ENCODE data around the gene SFI1. TPM values are rescaled to one million over a fixed set of nuclear protein-coding genes. Genes with fewer than 3 reads are reported as not detected.

SFI1 gene
- polyA plus RNA-seq, 1 donor (not counting 4 experiments of a cell fraction or from before 2014, with no cell fraction given): 10.7 TPM

DNA sequence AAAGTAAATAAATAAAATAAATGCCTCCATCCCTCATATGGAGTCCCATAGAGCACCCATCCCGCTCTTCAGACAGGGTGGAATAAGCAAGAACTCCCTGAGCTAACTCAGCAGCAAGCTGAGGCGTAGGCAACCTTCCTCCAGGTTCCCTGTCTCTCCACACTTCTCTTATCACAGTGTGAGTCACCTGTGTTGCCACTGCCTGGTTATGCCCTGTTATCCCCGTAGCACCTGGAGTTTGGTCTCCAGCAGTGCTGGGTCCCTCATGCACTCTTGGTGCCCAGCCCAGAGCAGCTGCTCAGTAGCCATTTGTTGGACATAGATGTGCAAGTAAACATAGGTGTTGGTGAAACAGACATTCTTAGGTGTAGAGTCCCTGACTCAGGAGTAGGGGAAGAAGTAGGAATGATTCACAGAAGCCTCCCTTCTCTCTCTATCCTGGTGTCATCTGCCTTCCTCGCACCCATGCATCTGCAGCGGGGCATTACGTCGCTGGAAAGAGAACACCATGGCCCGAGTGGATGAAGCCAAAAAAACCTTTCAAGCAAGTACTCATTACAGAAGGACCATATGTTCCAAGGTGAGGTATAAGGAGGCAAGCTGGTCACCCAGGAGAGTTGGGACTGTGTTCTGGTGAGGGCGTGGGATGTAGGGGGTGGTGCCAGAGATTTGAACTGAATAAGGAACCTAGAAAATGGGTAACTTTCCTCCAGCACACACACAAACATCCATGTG, 109.7 kb downstream of the SFI1 start:
- no peak for TF ChIP-seq EZH2 (IDR thresholded peaks at IDR 0.05; ENCODE audit: low read length)
- no peak for TF ChIP-seq CTCF (optimal IDR thresholded peaks at IDR 0.05 in 1 of 3, IDR thresholded peaks at IDR 0.05 in 1 of 3, conservative IDR thresholded peaks at IDR 0.05 in 1 of 3; ENCODE audit: extremely low read depth in 1 of 3, insufficient read depth in 2 of 3, low read length in 3 of 3)
- dilution Hi-C loops (cut with MboI; ENCODE audit: extremely low pct_ligation_motif_present, low sequenced_read_pairs): no loop called here
- DNase-seq (ENCODE audit: low read depth, low spot score): no peak

GRCh38 chr22:31607696-31608095, 111.4 kb downstream of the SFI1 start:
- H3K27me3 ChIP-seq (ENCODE audit: control insufficient read depth, extremely low read depth, insufficient read depth, low read length): no peaks in the 10 kb centered on the region
- DNase-seq (ENCODE audit: low read depth, low spot score) (no peak), FAIRE-seq (no peak)
- H3K9me1 ChIP-seq (ENCODE audit: control insufficient read depth, extremely low read depth, insufficient read depth, low read length): no peaks in the 10 kb centered on the region
- H3K79me2 ChIP-seq (ENCODE audit: control insufficient read depth, insufficient read depth, low read length): no peaks in the 10 kb centered on the region
- no peaks in the 10 kb centered on the region for H3K9me3 ChIP-seq (ENCODE audit: control insufficient read depth, low read depth, low read length)
- no peak overlapping the region for H3K27ac ChIP-seq (ENCODE audit: control insufficient read depth, insufficient read depth, low read length)
- peaks cover 0 to 7% of the 10 kb centered on the region in 2 experiments for H3K36me3 ChIP-seq (ENCODE audit: control insufficient read depth in 2 of 2, extremely low read depth in 1 of 2, insufficient read depth in 2 of 2, low read length in 2 of 2)
- no peak for TF ChIP-seq EZH2 (IDR thresholded peaks at IDR 0.05; ENCODE audit: low read length)
- TF ChIP-seq CTCF (optimal IDR thresholded peaks at IDR 0.05 in 1 of 3, IDR thresholded peaks at IDR 0.05 in 1 of 3, conservative IDR thresholded peaks at IDR 0.05 in 1 of 3; ENCODE audit: extremely low read depth in 1 of 3, insufficient read depth in 2 of 3, low read length in 3 of 3): no peak
- no peaks in the 10 kb centered on the region for H4K20me1 ChIP-seq (ENCODE audit: control insufficient read depth, extremely low read depth, insufficient read depth, low read length)
- no peak overlapping the region for H2AFZ ChIP-seq (ENCODE audit: control insufficient read depth, low read length)
- H3K4me2 ChIP-seq (ENCODE audit: control insufficient read depth, extremely low read depth, insufficient read depth, low read depth, low read length): no peak overlapping the region
- dilution Hi-C loops (cut with MboI; ENCODE audit: extremely low pct_ligation_motif_present, low sequenced_read_pairs): no loop called here
- no peak overlapping the region for H3K4me3 ChIP-seq (ENCODE audit: control insufficient read depth in 2 of 3, extremely low read depth in 1 of 3, insufficient read depth in 2 of 3, low read depth in 1 of 3, low read length in 3 of 3)
- no peak overlapping the region for H3K9ac ChIP-seq (ENCODE audit: control insufficient read depth, extremely low read depth, insufficient read depth, low read length)
- peaks cover 1% of the 10 kb centered on the region for H3K4me1 ChIP-seq (ENCODE audit: control insufficient read depth, extremely low read depth, insufficient read depth, low read length)

More for the DNA sequence above, 109.7 kb downstream of the SFI1 start:
- FAIRE-seq: no peak
- Histone ChIP-seq H3K4me3 (ENCODE audit: control insufficient read depth in 2 of 3, extremely low read depth in 1 of 3, insufficient read depth in 2 of 3, low read depth in 1 of 3, low read length in 3 of 3) (no peak overlapping the region), H3K27ac (ENCODE audit: control insufficient read depth, insufficient read depth, low read length) (no peak overlapping the region), H3K4me2 (ENCODE audit: control insufficient read depth, extremely low read depth, insufficient read depth, low read depth, low read length) (no peak overlapping the region), H3K9me1 (ENCODE audit: control insufficient read depth, extremely low read depth, insufficient read depth, low read length) (no peaks in the 10 kb centered on the region), H3K9me3 (ENCODE audit: control insufficient read depth, low read depth, low read length) (no peaks in the 10 kb centered on the region), H3K36me3 (ENCODE audit: control insufficient read depth in 2 of 2, extremely low read depth in 1 of 2, insufficient read depth in 2 of 2, low read length in 2 of 2) (peaks cover 0 to 5% of the 10 kb centered on the region in 2 experiments), H3K4me1 (ENCODE audit: control insufficient read depth, extremely low read depth, insufficient read depth, low read length) (peaks cover 8% of the 10 kb centered on the region), H2AFZ (ENCODE audit: control insufficient read depth, low read length) (no peak overlapping the region), H4K20me1 (ENCODE audit: control insufficient read depth, extremely low read depth, insufficient read depth, low read length) (no peaks in the 10 kb centered on the region), H3K79me2 (ENCODE audit: control insufficient read depth, insufficient read depth, low read length) (no peaks in the 10 kb centered on the region), H3K9ac (ENCODE audit: control insufficient read depth, extremely low read depth, insufficient read depth, low read length) (no peak overlapping the region), H3K27me3 (ENCODE audit: control insufficient read depth, extremely low read depth, insufficient read depth, low read length) (no peaks in the 10 kb centered on the region)
